ENCODE data around the gene REPIN1. TPM values are rescaled to one million over a fixed set of nuclear protein-coding genes. Genes with fewer than 3 reads are reported as not detected.

The REPIN1 gene
- total and polyA plus RNA-seq, 4 donors: 31.0 to 124 (median 87.9) TPM

DNA sequence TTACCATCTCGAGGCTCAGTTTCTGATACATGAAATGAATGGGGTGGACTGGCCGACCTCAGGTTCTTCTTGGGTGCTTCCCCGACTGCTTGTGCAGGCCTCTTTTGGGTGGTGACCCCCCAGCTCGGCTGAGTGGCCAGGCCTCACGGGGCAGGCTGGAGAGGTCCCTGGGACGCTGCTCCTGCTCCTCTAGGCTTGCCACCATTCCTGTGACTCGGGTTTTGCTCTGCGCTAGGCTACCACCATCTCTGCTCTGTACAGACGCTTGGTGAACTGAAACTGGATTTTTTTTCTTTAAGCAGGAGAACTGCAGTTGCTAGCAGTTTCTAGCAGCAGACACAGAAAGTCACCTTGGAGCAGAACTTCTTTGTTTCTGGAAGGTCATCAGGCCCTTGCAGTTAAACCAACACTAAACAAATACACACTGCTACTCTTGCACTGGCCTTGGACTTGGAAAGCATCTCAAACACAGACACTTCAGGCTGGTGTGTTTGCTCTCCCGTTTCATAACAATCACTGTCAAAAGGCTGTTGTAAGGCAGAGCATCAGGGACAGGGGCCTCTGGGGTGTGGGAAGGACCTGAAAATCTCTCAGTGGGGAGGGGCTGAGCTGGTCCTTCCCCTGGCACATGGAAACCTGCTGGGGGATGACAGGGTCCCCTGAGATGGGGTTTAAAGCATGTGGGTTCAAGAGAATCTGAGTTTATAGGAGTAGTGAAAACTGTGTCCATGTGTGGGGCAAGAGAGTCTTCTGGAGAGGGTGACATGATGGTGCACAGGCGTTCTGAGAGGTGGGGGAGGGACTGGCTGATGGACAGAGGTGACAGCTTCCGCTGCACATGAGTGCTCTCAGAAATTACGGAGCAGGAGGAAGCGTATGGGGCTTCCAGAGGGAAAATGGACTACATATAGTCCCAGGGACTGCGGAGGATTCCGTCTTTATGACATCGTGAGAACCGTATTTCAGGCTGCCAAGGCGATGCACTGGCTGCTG is 46.8 kb downstream of the REPIN1 start:
- no peak overlapping the region for H3K27ac ChIP-seq (ENCODE audit: low read depth, low read length)

DNA sequence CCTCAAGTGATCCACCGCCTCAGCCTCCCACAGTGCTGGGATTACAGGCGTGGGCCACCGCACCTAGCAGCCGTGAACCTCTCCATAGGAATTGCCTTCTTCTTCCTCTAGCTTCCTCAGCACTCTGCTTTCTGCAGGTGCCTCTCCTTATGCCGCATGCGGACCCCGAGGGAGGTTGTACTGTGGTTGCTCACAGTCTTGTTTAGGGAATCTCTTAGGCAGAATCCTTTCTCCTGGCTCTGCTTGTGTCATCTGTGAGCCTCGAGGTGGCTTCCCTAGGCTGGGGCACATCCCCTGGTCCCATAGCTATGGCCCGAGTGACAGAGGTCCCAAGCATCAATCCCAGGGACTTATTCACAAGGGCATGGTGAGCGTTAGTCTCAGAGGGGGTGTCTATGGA is 48.6 kb downstream of the REPIN1 start:
- Histone ChIP-seq H3K9me3 (ENCODE audit: control insufficient read depth, insufficient read depth, low read length) (no peaks in the 10 kb centered on the region), H3K4me1 (ENCODE audit: control insufficient read depth, insufficient read depth, low read length) (peaks cover 4% of the 10 kb centered on the region), H3K27ac (ENCODE audit: low read depth, low read length) (no peak overlapping the region), H3K27me3 (ENCODE audit: control insufficient read depth, insufficient read depth, low read length) (no peaks in the 10 kb centered on the region), H3K36me3 (ENCODE audit: control insufficient read depth, insufficient read depth, low read length) (peaks cover 14% of the 10 kb centered on the region), H3K4me3 (ENCODE audit: low read depth, low read length) (no peak overlapping the region)
- WGBS (ENCODE audit: insufficient coverage): 86% methylated on average over 4 of the region's 10 CpGs
- no peak for DNase-seq (ENCODE audit: low read depth in 4 of 6, low spot score in 6 of 6)

More for the DNA sequence above, 46.8 kb downstream of the REPIN1 start:
- Histone ChIP-seq H3K4me3 (ENCODE audit: low read depth, low read length) (no peak overlapping the region), H3K36me3 (ENCODE audit: control insufficient read depth, insufficient read depth, low read length) (peaks cover 31% of the 10 kb centered on the region), H3K4me1 (ENCODE audit: control insufficient read depth, insufficient read depth, low read length) (peaks cover 15% of the 10 kb centered on the region), H3K27me3 (ENCODE audit: control insufficient read depth, insufficient read depth, low read length) (no peaks in the 10 kb centered on the region), H3K9me3 (ENCODE audit: control insufficient read depth, insufficient read depth, low read length) (no peaks in the 10 kb centered on the region)
- peak in 1 of 6 donors; percentile 19 for DNase-seq (ENCODE audit: low read depth in 4 of 6, low spot score in 6 of 6)
- 83% methylated on average over 18 of the region's 19 CpGs for WGBS (ENCODE audit: insufficient coverage)

- Histone ChIP-seq H3K9me3 (ENCODE audit: control insufficient read depth, insufficient read depth, low read length) (no peaks in the 10 kb centered on the region), H3K27ac (ENCODE audit: low read depth, low read length) (no peak overlapping the region), H3K4me1 (ENCODE audit: control insufficient read depth, insufficient read depth, low read length) (peaks cover 4% of the 10 kb centered on the region), H3K4me3 (ENCODE audit: low read depth, low read length) (no peak overlapping the region), H3K27me3 (ENCODE audit: control insufficient read depth, insufficient read depth, low read length) (no peaks in the 10 kb centered on the region), H3K36me3 (ENCODE audit: control insufficient read depth, insufficient read depth, low read length) (peaks cover 10% of the 10 kb centered on the region)
- no peak for DNase-seq (ENCODE audit: low read depth in 4 of 6, low spot score in 6 of 6)
- 93% methylated on average over 3 of the region's 6 CpGs for WGBS (ENCODE audit: insufficient coverage)
These were observed 49.2 kb downstream of the REPIN1 start for GRCh38 chr7:150417863-150418262.

GRCh38 chr7:150420242-150420641 is 51.6 kb downstream of the REPIN1 start:
- Histone ChIP-seq H3K9me3 (ENCODE audit: control insufficient read depth, insufficient read depth, low read length) (no peaks in the 10 kb centered on the region), H3K4me3 (ENCODE audit: low read depth, low read length) (no peak overlapping the region), H3K27ac (ENCODE audit: low read depth, low read length) (no peak overlapping the region), H3K4me1 (ENCODE audit: control insufficient read depth, insufficient read depth, low read length) (peaks cover 4% of the 10 kb centered on the region), H3K36me3 (ENCODE audit: control insufficient read depth, insufficient read depth, low read length) (no peaks in the 10 kb centered on the region), H3K27me3 (ENCODE audit: control insufficient read depth, insufficient read depth, low read length) (no peaks in the 10 kb centered on the region)
- DNase-seq (ENCODE audit: low read depth in 4 of 6, low spot score in 6 of 6): no peak
- 46% methylated on average over 2 of the region's 2 CpGs for WGBS (ENCODE audit: insufficient coverage)

GRCh38 chr7:150420987-150421674 is 52.5 kb downstream of the REPIN1 start:
- DNase-seq (ENCODE audit: low read depth in 4 of 6, low spot score in 6 of 6): peak in 5 of 6 donors; percentile 62 to 92 (median 75)
- H3K4me3 ChIP-seq (ENCODE audit: low read depth, low read length): no peak overlapping the region
- H3K27me3 ChIP-seq (ENCODE audit: control insufficient read depth, insufficient read depth, low read length): no peaks in the 10 kb centered on the region
- H3K27ac ChIP-seq (ENCODE audit: low read depth, low read length): no peak overlapping the region
- no peaks in the 10 kb centered on the region for H3K36me3 ChIP-seq (ENCODE audit: control insufficient read depth, insufficient read depth, low read length)
- WGBS (ENCODE audit: insufficient coverage): 11% methylated on average over 20 of the region's 27 CpGs
- H3K4me1 ChIP-seq (ENCODE audit: control insufficient read depth, insufficient read depth, low read length): no peaks in the 10 kb centered on the region
- no peaks in the 10 kb centered on the region for H3K9me3 ChIP-seq (ENCODE audit: control insufficient read depth, insufficient read depth, low read length)

DNA sequence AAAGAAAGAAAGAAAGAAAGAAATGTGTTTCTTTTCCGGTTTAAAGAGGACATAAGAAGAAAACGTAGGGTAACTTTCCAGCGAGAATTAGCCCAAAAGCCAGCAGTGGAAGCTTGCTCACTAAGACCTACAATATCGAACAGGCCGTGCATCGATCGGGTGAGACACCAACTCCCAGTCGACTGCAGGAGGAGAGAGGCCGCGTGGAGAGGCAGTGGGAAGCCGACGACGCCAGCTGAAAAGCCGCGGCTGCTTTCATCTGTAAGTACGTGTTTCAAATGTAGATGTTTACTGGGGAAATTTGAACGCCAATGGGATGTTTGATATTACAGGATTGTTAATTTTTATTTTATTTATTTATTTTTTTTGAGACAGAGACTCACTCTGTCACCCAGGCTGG is 53.2 kb downstream of the REPIN1 start:
- H3K36me3 ChIP-seq (ENCODE audit: control insufficient read depth, insufficient read depth, low read length): no peaks in the 10 kb centered on the region
- H3K4me1 ChIP-seq (ENCODE audit: control insufficient read depth, insufficient read depth, low read length): no peaks in the 10 kb centered on the region
- no peak for DNase-seq (ENCODE audit: low read depth in 4 of 6, low spot score in 6 of 6)
- H3K4me3 ChIP-seq (ENCODE audit: low read depth, low read length): no peak overlapping the region
- WGBS (ENCODE audit: insufficient coverage): 75% methylated on average over 11 of the region's 17 CpGs
- H3K27ac ChIP-seq (ENCODE audit: low read depth, low read length): no peak overlapping the region
- H3K27me3 ChIP-seq (ENCODE audit: control insufficient read depth, insufficient read depth, low read length): no peaks in the 10 kb centered on the region
- H3K9me3 ChIP-seq (ENCODE audit: control insufficient read depth, insufficient read depth, low read length): no peaks in the 10 kb centered on the region

Other genes with a start within 250 kb of the REPIN1 start
- 10 to 100 TPM in 1 of 2 donors, 1 to 10 TPM in 1; 8.1 to 13.3 TPM for gene LRRC61, start 45.5 kb upstream of the REPIN1 start, total RNA-seq
- 10 to 100 TPM; 33.6 to 38.6 TPM for gene LRRC61, start 45.5 kb upstream of the REPIN1 start, polyA plus RNA-seq (ENCODE audit: insufficient read length in 2 of 2)
- gene ACTR3C, start 45.3 kb upstream of the REPIN1 start, total RNA-seq: 1 to 10 TPM; 5.6 to 5.8 TPM
- 1 to 10 TPM; 1.1 to 2.9 TPM for gene ACTR3C, start 45.3 kb upstream of the REPIN1 start, polyA plus RNA-seq (ENCODE audit: insufficient read length in 2 of 2)
- gene RARRES2, start 27.2 kb upstream of the REPIN1 start, total RNA-seq: 100 to 1,000 TPM in 1 of 2 donors, 10 to 100 TPM in 1; 44.5 to 234 TPM
- gene RARRES2, start 27.2 kb upstream of the REPIN1 start, polyA plus RNA-seq (ENCODE audit: insufficient read length in 2 of 2): 10 to 100 TPM; 25.1 to 91.8 TPM
- gene ZNF775, start 10.5 kb downstream of the REPIN1 start, total RNA-seq: 10 to 100 TPM in 1 of 2 donors, 1 to 10 TPM in 1; 7.3 to 11.6 TPM
- gene ZNF775, start 10.5 kb downstream of the REPIN1 start, polyA plus RNA-seq (ENCODE audit: insufficient read length in 2 of 2): 10 to 100 TPM; 16.4 to 19.1 TPM
- 1 to 10 TPM; 4.7 to 8.8 TPM for gene GIMAP8, start 81.8 kb downstream of the REPIN1 start, total RNA-seq
- gene GIMAP8, start 81.8 kb downstream of the REPIN1 start, polyA plus RNA-seq (ENCODE audit: insufficient read length in 2 of 2): 1 to 10 TPM; 3.9 to 4.2 TPM
- 10 to 100 TPM in 1 of 2 donors, 1 to 10 TPM in 1; 3.3 to 13.2 TPM for gene GIMAP7, start 146.1 kb downstream of the REPIN1 start, total RNA-seq
- gene GIMAP7, start 146.1 kb downstream of the REPIN1 start, polyA plus RNA-seq (ENCODE audit: insufficient read length in 2 of 2): 1 to 10 TPM; 8.7 to 9.9 TPM
- 10 to 100 TPM; 21.5 to 46.2 TPM for gene GIMAP4, start 198.6 kb downstream of the REPIN1 start, total RNA-seq
- gene GIMAP4, start 198.6 kb downstream of the REPIN1 start, polyA plus RNA-seq (ENCODE audit: insufficient read length in 2 of 2): 10 to 100 TPM; 14.8 to 21.1 TPM

All from spinal cord (tissue), 10 donors.